K562 (cell line): ENCODE data around the gene VAC14. TPM values are rescaled to one million over a fixed set of nuclear protein-coding genes. Genes with fewer than 3 reads are reported as not detected.
A peak's percentile ranks its signal among the peaks of the same experiment; 100 is the strongest.

Experiments
- EP300 ChIP-seq: IDR thresholded peaks from 2 replicates; pipeline ENCODE4 v1.6.1; 2012; ENCODE audit warnings: low read length, improper control_type of control experiment
- KLF10 ChIP-seq: fragments of 250-450 bp; sonication (Bioruptor Pico); IDR thresholded peaks from 2 replicates; pipeline ENCODE4 v1.6.1; 2021; ENCODE audit warnings: matching md5 sums
- MTF1 ChIP-seq: fragments of 250-450 bp; sonication (Bioruptor Pico); IDR thresholded peaks from 2 replicates; pipeline ENCODE4 v1.9.0; 2021; ENCODE audit warnings: moderate library complexity, mild to moderate bottlenecking, inconsistent platforms, borderline replicate concordance
- NCOA1 ChIP-seq: fragments of 450-650 bp; IDR thresholded peaks from 2 replicates; pipeline ENCODE4 v1.6.1; 2016; ENCODE audit warnings: low read depth
- NFXL1 ChIP-seq: fragments of 450-650 bp; formaldehyde crosslinking; IDR thresholded peaks from 2 replicates; pipeline ENCODE4 v1.4.0; 2021; ENCODE audit warnings: mild to moderate bottlenecking
- PTRF ChIP-seq: fragments of 450-650 bp; IDR thresholded peaks from 2 replicates; pipeline ENCODE4 v1.6.1; 2016; ENCODE audit warnings: mild to moderate bottlenecking, missing genetic modification characterization, missing compliant biosample characterization
- SIX5 ChIP-seq, 2 experiments: IDR thresholded peaks; 2 replicates each; pipeline ENCODE4 v1.6.1; 2011; ENCODE audit warnings: low read length in 2 of 2, borderline replicate concordance in 1 of 2, low read depth in 1 of 2, mild to moderate bottlenecking in 1 of 2, moderate library complexity in 1 of 2; ENCODE audit not compliant: insufficient read depth in 1 of 2
- SP2 ChIP-seq: IDR thresholded peaks from 2 replicates; pipeline ENCODE4 v1.6.1; 2011; ENCODE audit warnings: mild to moderate bottlenecking, low read depth, low read length, moderate library complexity; ENCODE audit not compliant: poor library complexity, severe bottlenecking; ENCODE audit errors: extremely low read depth
- ZNF134 ChIP-seq: fragments of 250-450 bp; sonication (Bioruptor Pico); conservative IDR thresholded peaks from 2 replicates; pipeline ENCODE4 v1.4.0; 2020
- ZNF445 ChIP-seq: fragments of 250-450 bp; sonication (Bioruptor Pico); IDR thresholded peaks from 2 replicates; pipeline ENCODE4 v1.4.0; 2020; ENCODE audit warnings: low read depth, mild to moderate bottlenecking, moderate library complexity
- polyA plus RNA-seq, 8 experiments: library from polyadenylated mRNA; depleted of rRNA in 4 of 8; stranded (reverse) in 5 of 8; unstranded in 3 of 8; fragments of >200 nt; fragmentation: Nextera tagmentation in 2 of 8; fragmentation: Illumina TruSeq in 1 of 8; extraction: Ambion mirVana in 2 of 8; extraction: Trizol in 1 of 8; gene quantifications; 2 replicates each; pipeline versions ENCODE4 v1.2.1 to v1.2.3, GENCODE V29; 2011 to 2014; ENCODE audit warnings: inconsistent platforms in 1 of 8, missing spikeins in 1 of 8
- total RNA-seq, 7 experiments: library from RNA; depleted of rRNA in 6 of 7; stranded (reverse); fragments of >200 nt in 6 of 7; fragmentation: Illumina TruSeq in 2 of 7; extraction: Trizol in 2 of 7; gene quantifications; 2 replicates each; pipeline versions ENCODE4 v1.2.1 to v1.2.3, GENCODE V29; 2011 to 2021; ENCODE audit warnings: low replicate concordance in 1 of 7
- TF ChIP-seq, protein P1 (sequence below): fragments of 450-650 bp; IDR thresholded peaks from 2 replicates; pipeline ENCODE4 v1.6.1; 2018; ENCODE audit not compliant: partially characterized antibody
- TF ChIP-seq, protein P2 (sequence below): sonication (generic); formaldehyde crosslinking; IDR thresholded peaks from 2 replicates; pipeline ENCODE4 v1.8.0; 2022; ENCODE audit warnings: mild to moderate bottlenecking, missing genetic modification reagents
- TF ChIP-seq, protein P3 (sequence below), 2 experiments: fragments of 450-650 bp; conservative IDR thresholded peaks; 2 replicates each; pipeline ENCODE4 v1.6.1; 2017; ENCODE audit warnings: mild to moderate bottlenecking in 2 of 2, moderate library complexity in 2 of 2
- TF ChIP-seq, protein P4 (sequence below): sonication (generic); formaldehyde crosslinking; IDR thresholded peaks from 2 replicates; pipeline ENCODE4 v1.8.0; 2022; ENCODE audit warnings: missing genetic modification reagents, mild to moderate bottlenecking, borderline replicate concordance
- TF ChIP-seq, protein P5 (sequence below): fragments of 450-650 bp; formaldehyde crosslinking; IDR thresholded peaks from 2 replicates; pipeline ENCODE4 v1.4.0; 2022; ENCODE audit warnings: missing genetic modification characterization

VAC14 gene
- total and polyA plus RNA-seq, 9 of the 15 experiments (the other 6 are each of a cell fraction or from before 2014, with no cell fraction given): 1.3 to 41.6 (median 26.6) TPM

DNA sequence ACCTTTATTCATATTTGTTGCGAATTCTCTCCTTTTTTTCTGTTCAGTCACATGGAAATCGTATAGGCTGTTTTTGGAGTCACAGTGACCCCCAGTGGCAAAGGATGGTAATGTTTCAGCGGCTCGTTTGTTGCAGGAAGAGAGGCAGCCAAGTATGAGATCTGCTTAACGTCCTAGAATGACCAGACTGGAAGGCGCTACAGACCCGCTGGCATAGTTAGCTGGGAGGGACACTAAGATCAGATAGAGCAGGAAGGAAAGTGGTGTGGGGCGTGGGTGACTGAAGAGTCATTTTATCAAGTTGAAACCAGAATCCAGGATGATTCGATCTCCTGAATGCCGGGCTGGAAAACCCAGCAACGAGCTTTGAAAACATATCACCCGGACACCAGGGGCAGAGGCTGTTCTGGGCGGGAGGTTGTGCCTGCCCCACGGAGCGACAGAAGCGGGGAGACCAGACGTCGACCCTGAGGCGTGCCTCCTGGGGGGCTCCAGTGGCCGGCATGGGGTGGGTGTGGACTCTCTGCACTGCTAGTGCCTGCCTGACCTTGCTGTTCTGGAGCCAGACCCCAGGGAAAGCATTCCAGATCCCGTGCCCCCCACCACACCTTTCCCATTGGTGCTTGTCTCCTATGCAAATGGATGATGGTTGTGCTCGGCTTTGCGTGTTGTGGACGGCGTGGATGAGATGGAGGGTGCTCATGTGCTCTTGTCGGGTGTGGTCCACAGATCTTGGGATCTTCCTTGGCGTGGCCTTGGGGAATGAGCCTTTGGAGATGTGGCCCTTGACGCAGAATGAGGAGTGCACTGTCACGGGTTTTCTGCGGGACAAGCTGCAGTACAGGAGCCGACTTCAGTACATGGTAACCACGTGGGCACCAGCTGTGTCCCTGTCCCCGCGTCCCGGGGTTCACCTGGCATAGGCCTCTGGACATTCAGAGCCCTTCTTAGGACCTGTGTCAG is 146.9 kb downstream of the VAC14 start (continued):
- TF ChIP-seq, protein P1, sequence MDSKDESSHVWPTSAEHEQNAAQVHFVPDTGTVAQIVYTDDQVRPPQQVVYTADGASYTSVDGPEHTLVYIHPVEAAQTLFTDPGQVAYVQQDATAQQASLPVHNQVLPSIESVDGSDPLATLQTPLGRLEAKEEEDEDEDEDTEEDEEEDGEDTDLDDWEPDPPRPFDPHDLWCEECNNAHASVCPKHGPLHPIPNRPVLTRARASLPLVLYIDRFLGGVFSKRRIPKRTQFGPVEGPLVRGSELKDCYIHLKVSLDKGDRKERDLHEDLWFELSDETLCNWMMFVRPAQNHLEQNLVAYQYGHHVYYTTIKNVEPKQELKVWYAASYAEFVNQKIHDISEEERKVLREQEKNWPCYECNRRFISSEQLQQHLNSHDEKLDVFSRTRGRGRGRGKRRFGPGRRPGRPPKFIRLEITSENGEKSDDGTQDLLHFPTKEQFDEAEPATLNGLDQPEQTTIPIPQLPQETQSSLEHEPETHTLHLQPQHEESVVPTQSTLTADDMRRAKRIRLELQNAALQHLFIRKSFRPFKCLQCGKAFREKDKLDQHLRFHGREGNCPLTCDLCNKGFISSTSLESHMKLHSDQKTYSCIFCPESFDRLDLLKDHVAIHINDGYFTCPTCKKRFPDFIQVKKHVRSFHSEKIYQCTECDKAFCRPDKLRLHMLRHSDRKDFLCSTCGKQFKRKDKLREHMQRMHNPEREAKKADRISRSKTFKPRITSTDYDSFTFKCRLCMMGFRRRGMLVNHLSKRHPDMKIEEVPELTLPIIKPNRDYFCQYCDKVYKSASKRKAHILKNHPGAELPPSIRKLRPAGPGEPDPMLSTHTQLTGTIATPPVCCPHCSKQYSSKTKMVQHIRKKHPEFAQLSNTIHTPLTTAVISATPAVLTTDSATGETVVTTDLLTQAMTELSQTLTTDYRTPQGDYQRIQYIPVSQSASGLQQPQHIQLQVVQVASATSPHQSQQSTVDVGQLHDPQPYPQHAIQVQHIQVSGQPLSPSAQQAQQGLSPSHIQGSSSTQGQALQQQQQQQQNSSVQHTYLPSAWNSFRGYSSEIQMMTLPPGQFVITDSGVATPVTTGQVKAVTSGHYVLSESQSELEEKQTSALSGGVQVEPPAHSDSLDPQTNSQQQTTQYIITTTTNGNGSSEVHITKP: no peak
- TF ChIP-seq ZNF134 (CRISPR knock-in tag): no peak
- no peak for TF ChIP-seq SIX5 (IDR thresholded peaks at IDR 0.05; ENCODE audit: borderline replicate concordance in 1 of 2, insufficient read depth in 1 of 2, low read depth in 1 of 2, low read length in 2 of 2)
- TF ChIP-seq, protein P2, sequence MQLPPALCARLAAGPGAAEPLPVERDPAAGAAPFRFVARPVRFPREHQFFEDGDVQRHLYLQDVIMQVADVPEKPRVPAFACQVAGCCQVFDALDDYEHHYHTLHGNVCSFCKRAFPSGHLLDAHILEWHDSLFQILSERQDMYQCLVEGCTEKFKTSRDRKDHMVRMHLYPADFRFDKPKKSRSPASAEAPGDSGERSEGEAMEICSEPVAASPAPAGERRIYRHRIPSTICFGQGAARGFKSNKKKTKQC (CRISPR knock-in tag): 0 out of 2 replicates have a peak, but pooled peaks have one; percentile 51
- TF ChIP-seq, protein P3, sequence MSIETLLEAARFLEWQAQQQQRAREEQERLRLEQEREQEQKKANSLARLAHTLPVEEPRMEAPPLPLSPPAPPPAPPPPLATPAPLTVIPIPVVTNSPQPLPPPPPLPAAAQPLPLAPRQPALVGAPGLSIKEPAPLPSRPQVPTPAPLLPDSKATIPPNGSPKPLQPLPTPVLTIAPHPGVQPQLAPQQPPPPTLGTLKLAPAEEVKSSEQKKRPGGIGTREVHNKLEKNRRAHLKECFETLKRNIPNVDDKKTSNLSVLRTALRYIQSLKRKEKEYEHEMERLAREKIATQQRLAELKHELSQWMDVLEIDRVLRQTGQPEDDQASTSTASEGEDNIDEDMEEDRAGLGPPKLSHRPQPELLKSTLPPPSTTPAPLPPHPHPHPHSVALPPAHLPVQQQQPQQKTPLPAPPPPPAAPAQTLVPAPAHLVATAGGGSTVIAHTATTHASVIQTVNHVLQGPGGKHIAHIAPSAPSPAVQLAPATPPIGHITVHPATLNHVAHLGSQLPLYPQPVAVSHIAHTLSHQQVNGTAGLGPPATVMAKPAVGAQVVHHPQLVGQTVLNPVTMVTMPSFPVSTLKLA (conservative IDR thresholded peaks at IDR 0.05): peak; percentile 40 to 54; a peak in 3 of 4 replicates
- TF ChIP-seq NFXL1 (CRISPR knock-in tag): no peak
- no peak for TF ChIP-seq PTRF (tag)
- no peak for TF ChIP-seq ZNF445 (CRISPR knock-in tag)
- TF ChIP-seq, protein P4, sequence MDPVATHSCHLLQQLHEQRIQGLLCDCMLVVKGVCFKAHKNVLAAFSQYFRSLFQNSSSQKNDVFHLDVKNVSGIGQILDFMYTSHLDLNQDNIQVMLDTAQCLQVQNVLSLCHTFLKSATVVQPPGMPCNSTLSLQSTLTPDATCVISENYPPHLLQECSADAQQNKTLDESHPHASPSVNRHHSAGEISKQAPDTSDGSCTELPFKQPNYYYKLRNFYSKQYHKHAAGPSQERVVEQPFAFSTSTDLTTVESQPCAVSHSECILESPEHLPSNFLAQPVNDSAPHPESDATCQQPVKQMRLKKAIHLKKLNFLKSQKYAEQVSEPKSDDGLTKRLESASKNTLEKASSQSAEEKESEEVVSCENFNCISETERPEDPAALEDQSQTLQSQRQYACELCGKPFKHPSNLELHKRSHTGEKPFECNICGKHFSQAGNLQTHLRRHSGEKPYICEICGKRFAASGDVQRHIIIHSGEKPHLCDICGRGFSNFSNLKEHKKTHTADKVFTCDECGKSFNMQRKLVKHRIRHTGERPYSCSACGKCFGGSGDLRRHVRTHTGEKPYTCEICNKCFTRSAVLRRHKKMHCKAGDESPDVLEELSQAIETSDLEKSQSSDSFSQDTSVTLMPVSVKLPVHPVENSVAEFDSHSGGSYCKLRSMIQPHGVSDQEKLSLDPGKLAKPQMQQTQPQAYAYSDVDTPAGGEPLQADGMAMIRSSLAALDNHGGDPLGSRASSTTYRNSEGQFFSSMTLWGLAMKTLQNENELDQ (CRISPR knock-in tag): no peak
- peak; percentile 36 for TF ChIP-seq EP300
- TF ChIP-seq NCOA1: no peak
- no peak for TF ChIP-seq MTF1 (CRISPR knock-in tag)
- no peak for TF ChIP-seq SP2
- TF ChIP-seq, protein P5, sequence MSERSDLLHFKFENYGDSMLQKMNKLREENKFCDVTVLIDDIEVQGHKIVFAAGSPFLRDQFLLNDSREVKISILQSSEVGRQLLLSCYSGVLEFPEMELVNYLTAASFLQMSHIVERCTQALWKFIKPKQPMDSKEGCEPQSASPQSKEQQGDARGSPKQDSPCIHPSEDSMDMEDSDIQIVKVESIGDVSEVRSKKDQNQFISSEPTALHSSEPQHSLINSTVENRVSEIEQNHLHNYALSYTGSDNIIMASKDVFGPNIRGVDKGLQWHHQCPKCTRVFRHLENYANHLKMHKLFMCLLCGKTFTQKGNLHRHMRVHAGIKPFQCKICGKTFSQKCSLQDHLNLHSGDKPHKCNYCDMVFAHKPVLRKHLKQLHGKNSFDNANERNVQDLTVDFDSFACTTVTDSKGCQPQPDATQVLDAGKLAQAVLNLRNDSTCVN (CRISPR knock-in tag): no peak
- TF ChIP-seq KLF10 (CRISPR knock-in tag): no peak
